ENCODE data around the gene ZNF683. TPM values are rescaled to one million over a fixed set of nuclear protein-coding genes. Genes with fewer than 3 reads are reported as not detected.
A peak's percentile ranks its signal among the peaks of the same experiment; 100 is the strongest.
"Not testable (repeated sequence)": the region's sequence is repeated elsewhere in the genome, so short reads cannot be mapped to it uniquely, and the experiment has no call there.

Gene ZNF683
- total RNA-seq (under 1 TPM in 1 of 4 donors, not detected in 3; 0.23 TPM), polyA plus RNA-seq (not detected)
- long read RNA-seq, donor 1, partial matches to known transcripts, result 1 of 1 reads
- long read RNA-seq, donor 1, other reads (novel, unspliced or antisense), result 0 of 1 reads
- long read RNA-seq, donor 2, result 0 reads
- long read RNA-seq, donor 3, result 0 reads
- long read RNA-seq, donor 4, result 0 reads

- WGBS, result 73% methylated on average over 3 of the region's 3 CpGs
- H3K27me3 ChIP-seq (ENCODE audit: control insufficient read depth, insufficient read depth); H3K4me3 ChIP-seq (ENCODE audit: low read length); intact Hi-C loops (cut with DNase I); H3K27ac ChIP-seq (ENCODE audit: low read length); DNase-seq; H3K4me1 ChIP-seq (ENCODE audit: control insufficient read depth, insufficient read depth, low read length); H3K9me3 ChIP-seq (ENCODE audit: control insufficient read depth, low read length); ATAC-seq: not testable (repeated sequence)
Observed at GRCh38 chr1:26372611-26373010, at the start of gene ZNF683. Gene ZNF683 (minus strand): TSS chr1:26372750. CDS start chr1:26368571, 4,179 bp downstream.

- Histone ChIP-seq H3K27ac (ENCODE audit: low read length) (no peak overlapping the region), H3K4me3 (ENCODE audit: low read length) (no peak overlapping the region), H3K27me3 (ENCODE audit: control insufficient read depth, insufficient read depth) (no peaks in the 10 kb centered on the region), H3K4me1 (ENCODE audit: control insufficient read depth, insufficient read depth, low read length) (no peaks in the 10 kb centered on the region), H3K9me3 (ENCODE audit: control insufficient read depth, low read length) (no peaks in the 10 kb centered on the region)
- intact Hi-C loops (cut with DNase I), result no loop called here
- WGBS, result 71% methylated on average over 2 of the region's 2 CpGs
- no peak for DNase-seq
- ATAC-seq, result no peak
Observed at GRCh38 chr1:26419494-26419893, 46.9 kb upstream of the ZNF683 start.

GRCh38 chr1:26418865-26419349, 46.4 kb upstream of the ZNF683 start:
- H3K27ac ChIP-seq (ENCODE audit: low read length), result no peak overlapping the region
- DNase-seq, result no peak
- H3K4me3 ChIP-seq (ENCODE audit: low read length), result no peak overlapping the region
- no peaks in the 10 kb centered on the region for H3K27me3 ChIP-seq (ENCODE audit: control insufficient read depth, insufficient read depth)
- WGBS, result 17% methylated on average over 5 of the region's 5 CpGs
- no peaks in the 10 kb centered on the region for H3K4me1 ChIP-seq (ENCODE audit: control insufficient read depth, insufficient read depth, low read length)
- intact Hi-C loops (cut with DNase I), result no loop called here
- ATAC-seq, result no peak
- H3K9me3 ChIP-seq (ENCODE audit: control insufficient read depth, low read length), result no peaks in the 10 kb centered on the region

DNA sequence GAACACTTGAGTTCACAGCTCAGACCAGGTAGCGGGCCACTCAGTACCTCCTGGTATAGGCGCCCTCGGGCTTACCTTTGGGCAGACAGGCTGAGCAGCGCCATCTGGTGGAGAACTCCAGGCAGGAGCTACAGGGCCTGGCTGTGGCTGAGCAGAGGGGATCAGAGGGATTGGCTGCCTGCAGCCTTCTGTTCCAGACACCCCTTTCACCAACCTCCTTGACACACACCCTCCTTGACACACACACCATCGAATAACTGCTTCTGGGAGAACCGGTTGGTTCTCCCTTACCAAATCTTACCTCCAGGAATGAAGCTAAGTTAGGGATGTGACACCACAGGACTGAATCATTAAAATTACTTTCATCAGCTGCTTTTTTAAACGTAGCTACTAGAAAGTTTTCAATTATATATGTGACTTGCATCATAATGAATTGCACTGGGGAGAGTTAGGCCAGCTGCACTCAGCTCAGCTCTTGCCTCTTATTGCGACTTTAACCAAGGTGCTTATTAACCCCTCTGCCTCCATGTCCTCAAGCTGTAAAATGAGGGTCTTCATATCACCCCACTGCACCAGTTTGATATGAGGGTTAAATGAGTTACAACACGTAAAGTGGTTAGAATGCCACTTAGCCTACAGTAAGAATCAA, 44.7 kb upstream of the ZNF683 start:
- peak; percentile 80 to 85 for ATAC-seq
- peak; percentile 68 to 87 (median 71) for DNase-seq
- Histone ChIP-seq H3K27ac (ENCODE audit: low read length) (no peak overlapping the region), H3K9me3 (ENCODE audit: control insufficient read depth, low read length) (no peaks in the 10 kb centered on the region), H3K4me1 (ENCODE audit: control insufficient read depth, insufficient read depth, low read length) (no peaks in the 10 kb centered on the region), H3K4me3 (ENCODE audit: low read length) (no peak overlapping the region), H3K27me3 (ENCODE audit: control insufficient read depth, insufficient read depth) (no peaks in the 10 kb centered on the region)
- WGBS, result 21% methylated on average over 9 of the region's 9 CpGs
- intact Hi-C loops (cut with DNase I), result no loop called here

DNA sequence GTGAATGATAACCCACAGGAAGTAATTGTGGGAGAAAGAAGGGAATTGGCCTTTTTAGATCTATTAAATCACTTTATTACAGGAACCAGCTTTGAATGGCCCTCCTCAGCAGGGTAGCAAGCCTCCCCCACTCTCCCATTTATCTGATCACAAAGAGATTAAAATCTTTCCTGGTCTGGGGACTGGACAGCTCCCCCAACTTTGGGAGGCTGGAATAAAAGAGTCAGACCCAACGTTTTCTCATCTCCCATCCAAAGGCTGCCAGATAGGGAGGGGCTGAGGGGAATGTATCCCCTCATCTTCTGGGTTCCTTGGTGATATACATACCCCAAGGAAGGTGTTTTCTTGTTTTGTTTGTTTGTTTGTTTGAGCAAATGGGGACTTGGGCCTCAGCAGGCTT, 40.5 kb upstream of the ZNF683 start:
- WGBS, result 2% methylated on average over 1 of the region's 1 CpG

DNA sequence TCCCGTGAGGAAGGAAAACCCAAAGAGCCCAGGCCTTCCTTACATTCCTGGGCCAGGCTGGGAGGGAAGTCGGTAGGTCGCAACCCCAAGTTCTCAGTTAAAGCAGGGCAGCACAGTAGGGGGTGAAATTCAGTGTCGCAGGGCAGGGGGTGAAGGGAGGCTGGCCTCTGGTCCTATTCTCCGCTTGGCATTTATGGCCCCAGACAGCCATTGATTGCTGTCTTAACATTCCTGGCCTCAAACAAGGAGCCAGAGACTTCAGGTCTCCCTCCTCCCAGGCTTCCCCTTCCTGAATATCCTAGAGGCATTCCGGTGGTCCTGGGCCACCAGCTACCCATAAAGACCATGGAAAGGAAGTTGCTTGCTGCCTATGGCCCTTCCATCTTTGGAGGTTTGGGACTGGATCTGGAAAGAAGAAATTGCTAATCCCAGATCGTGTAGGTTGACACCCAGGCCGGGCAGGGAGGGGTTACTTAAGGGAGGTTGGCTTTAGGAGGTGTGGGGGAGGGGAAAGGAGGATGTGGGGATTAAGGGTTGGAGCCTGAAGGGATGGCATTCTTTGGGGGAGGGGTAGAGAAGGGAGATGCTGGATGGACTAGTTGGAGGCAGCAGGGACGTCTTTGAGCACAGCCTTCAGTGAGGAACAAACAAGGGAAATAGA, 39.8 kb upstream of the ZNF683 start:
- ATAC-seq (no peak), DNase-seq (no peak)
- Histone ChIP-seq H3K4me1 (ENCODE audit: control insufficient read depth, insufficient read depth, low read length) (no peaks in the 10 kb centered on the region), H3K4me3 (ENCODE audit: low read length) (no peak overlapping the region), H3K27ac (ENCODE audit: low read length) (no peak overlapping the region), H3K9me3 (ENCODE audit: control insufficient read depth, low read length) (no peaks in the 10 kb centered on the region), H3K27me3 (ENCODE audit: control insufficient read depth, insufficient read depth) (peaks cover 4% of the 10 kb centered on the region)
- intact Hi-C loops (cut with DNase I), result no loop called here
- WGBS, result 15% methylated on average over 9 of the region's 9 CpGs

More for the DNA sequence above, 40.5 kb upstream of the ZNF683 start:
- Histone ChIP-seq H3K9me3 (ENCODE audit: control insufficient read depth, low read length) (no peaks in the 10 kb centered on the region), H3K27me3 (ENCODE audit: control insufficient read depth, insufficient read depth) (peaks cover 4% of the 10 kb centered on the region), H3K27ac (ENCODE audit: low read length) (no peak overlapping the region), H3K4me3 (ENCODE audit: low read length) (no peak overlapping the region), H3K4me1 (ENCODE audit: control insufficient read depth, insufficient read depth, low read length) (no peaks in the 10 kb centered on the region)
- ATAC-seq (no peak), DNase-seq (no peak)
- intact Hi-C loops (cut with DNase I), result no loop called here

GRCh38 chr1:26411624-26412074, 39.1 kb upstream of the ZNF683 start:
- DNase-seq (no peak), ATAC-seq (no peak)
- 9% methylated on average over 20 of the region's 20 CpGs for WGBS
- H3K9me3 ChIP-seq (ENCODE audit: control insufficient read depth, low read length), result no peaks in the 10 kb centered on the region
- no peak overlapping the region for H3K27ac ChIP-seq (ENCODE audit: low read length)
- no peaks in the 10 kb centered on the region for H3K4me1 ChIP-seq (ENCODE audit: control insufficient read depth, insufficient read depth, low read length)
- H3K4me3 ChIP-seq (ENCODE audit: low read length), result no peak overlapping the region
- intact Hi-C loops (cut with DNase I), result no loop called here
- H3K27me3 ChIP-seq (ENCODE audit: control insufficient read depth, insufficient read depth), result peaks cover 4% of the 10 kb centered on the region

- Histone ChIP-seq H3K4me3 (ENCODE audit: low read length) (no peak within 1 kb of the TSS), H3K27ac (ENCODE audit: low read length) (no peak within 1 kb of the TSS), H3K4me1 (ENCODE audit: control insufficient read depth, insufficient read depth, low read length) (no peaks in the 10 kb centered on the region), H3K27me3 (ENCODE audit: control insufficient read depth, insufficient read depth) (peaks cover 4% of the 10 kb centered on the region), H3K9me3 (ENCODE audit: control insufficient read depth, low read length) (no peaks in the 10 kb centered on the region)
- 3% methylated on average over 70 of the region's 70 CpGs for WGBS
- DNase-seq (no peak), ATAC-seq (no peak)
- intact Hi-C loops (cut with DNase I), result no loop called here
Observed at GRCh38 chr1:26410706-26411623, 38.4 kb upstream of the ZNF683 start, which contains the start of gene LIN28A. Gene LIN28A (plus strand): TSS chr1:26410817. CDS start chr1:26410892, 75 bp downstream.

GRCh38 chr1:26409191-26409807, 36.7 kb upstream of the ZNF683 start:
- no peaks in the 10 kb centered on the region for H3K4me1 ChIP-seq (ENCODE audit: control insufficient read depth, insufficient read depth, low read length)
- no peak for ATAC-seq
- H3K9me3 ChIP-seq (ENCODE audit: control insufficient read depth, low read length), result no peaks in the 10 kb centered on the region
- peaks cover 4% of the 10 kb centered on the region for H3K27me3 ChIP-seq (ENCODE audit: control insufficient read depth, insufficient read depth)
- no peak overlapping the region for H3K27ac ChIP-seq (ENCODE audit: low read length)
- 2% methylated on average over 16 of the region's 16 CpGs for WGBS
- no peak for DNase-seq
- H3K4me3 ChIP-seq (ENCODE audit: low read length), result no peak overlapping the region
- intact Hi-C loops (cut with DNase I), result no loop called here

DNA sequence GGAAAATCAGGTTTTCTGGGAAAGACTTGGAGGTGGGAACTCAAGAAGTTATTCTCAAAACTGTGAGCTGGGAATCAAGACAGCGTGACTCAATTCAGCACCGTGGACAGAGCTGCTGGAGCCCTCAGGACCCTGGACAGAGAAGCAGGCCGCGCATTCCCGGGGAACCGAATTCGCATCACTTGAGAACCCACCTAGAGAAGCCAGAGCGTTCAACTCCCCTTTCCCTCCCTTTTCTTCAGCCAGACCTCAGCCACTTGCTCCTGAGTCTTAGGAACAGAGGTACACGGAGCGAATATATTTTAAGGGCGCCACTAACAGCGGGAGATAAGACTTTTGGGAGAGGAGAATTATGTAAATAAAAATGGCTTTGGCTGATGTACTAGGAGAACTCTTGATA, 36.1 kb upstream of the ZNF683 start:
- WGBS, result 3% methylated on average over 12 of the region's 12 CpGs
- Histone ChIP-seq H3K4me1 (ENCODE audit: control insufficient read depth, insufficient read depth, low read length) (no peaks in the 10 kb centered on the region), H3K27ac (ENCODE audit: low read length) (no peak overlapping the region), H3K4me3 (ENCODE audit: low read length) (no peak overlapping the region), H3K27me3 (ENCODE audit: control insufficient read depth, insufficient read depth) (peaks cover 4% of the 10 kb centered on the region), H3K9me3 (ENCODE audit: control insufficient read depth, low read length) (no peaks in the 10 kb centered on the region)
- ATAC-seq, result peak; percentile 82 to 89
- intact Hi-C loops (cut with DNase I), result no loop called here
- peak; percentile 71 to 89 (median 85) for DNase-seq
